HepG2 (cell line): ENCODE results near the gene STAT5A. TPM values are rescaled to one million over a fixed set of nuclear protein-coding genes. Genes with fewer than 3 reads are reported as not detected.

Experiments
- BCL6 ChIP-seq: IDR thresholded peaks from 2 replicates; pipeline ENCODE4 v1.6.1; 2016; ENCODE audit warnings: missing genetic modification reagents, missing compliant biosample characterization
- CENPT ChIP-seq: sonication (generic); formaldehyde crosslinking; IDR thresholded peaks from 2 replicates; pipeline ENCODE4 v1.8.0; 2022; ENCODE audit warnings: low read depth, mild to moderate bottlenecking, moderate library complexity, missing genetic modification reagents
- DMTF1 ChIP-seq: sonication (generic); formaldehyde crosslinking; IDR thresholded peaks from 2 replicates; pipeline ENCODE4 v1.4.0; 2020; ENCODE audit warnings: mild to moderate bottlenecking, missing genetic modification reagents
- ETV6 ChIP-seq: sonication (generic); formaldehyde crosslinking; conservative IDR thresholded peaks from 2 replicates; pipeline ENCODE4 v1.4.0; 2020; ENCODE audit warnings: missing genetic modification reagents
- FOSL1 ChIP-seq: sonication (generic); formaldehyde crosslinking; IDR thresholded peaks from 2 replicates; pipeline ENCODE4 v1.9.0; 2021; ENCODE audit warnings: missing genetic modification reagents, borderline replicate concordance
- MED13 ChIP-seq: sonication (generic); formaldehyde crosslinking; IDR thresholded peaks from 2 replicates; pipeline ENCODE4 v1.5.0; 2020; ENCODE audit warnings: missing genetic modification reagents
- MIER2 ChIP-seq: IDR thresholded peaks from 2 replicates; pipeline ENCODE4 v1.6.1; 2016; ENCODE audit warnings: missing biosample characterization, missing genetic modification reagents
- MXD4 ChIP-seq: IDR thresholded peaks from 2 replicates; pipeline ENCODE4 v1.6.1; 2016; ENCODE audit warnings: mild to moderate bottlenecking, missing biosample characterization, missing genetic modification reagents
- NBN ChIP-seq: fragments of 450-650 bp; conservative IDR thresholded peaks from 2 replicates; pipeline ENCODE4 v1.6.1; 2017
- PAXIP1 ChIP-seq: sonication (generic); formaldehyde crosslinking; conservative IDR thresholded peaks from 2 replicates; pipeline ENCODE4 v1.4.0; 2020; ENCODE audit warnings: mild to moderate bottlenecking, missing genetic modification reagents, moderate library complexity
- PTBP1 ChIP-seq: fragments of 200-400 bp; formaldehyde crosslinking; IDR thresholded peaks from 2 replicates; pipeline ENCODE4 v1.6.1; 2018; ENCODE audit warnings: low read length, low read depth; ENCODE audit not compliant: poor library complexity, severe bottlenecking
- RBM22 ChIP-seq: fragments of 200-400 bp; formaldehyde crosslinking; optimal IDR thresholded peaks from 2 replicates; pipeline ENCODE3; 2017; ENCODE audit warnings: mild to moderate bottlenecking, low read length, moderate library complexity
- SCMH1 ChIP-seq: sonication (generic); formaldehyde crosslinking; IDR thresholded peaks from 2 replicates; pipeline ENCODE4 v1.9.0; 2021; ENCODE audit warnings: missing genetic modification reagents, mild to moderate bottlenecking, borderline replicate concordance
- SPEN ChIP-seq: sonication (generic); formaldehyde crosslinking; IDR thresholded peaks from 2 replicates; pipeline ENCODE4 v1.5.1; 2020; ENCODE audit warnings: low read depth, mild to moderate bottlenecking, missing genetic modification reagents
- TBX2 ChIP-seq: sonication (generic); formaldehyde crosslinking; IDR thresholded peaks from 2 replicates; pipeline ENCODE4 v1.5.0; 2020; ENCODE audit warnings: missing genetic modification reagents, mild to moderate bottlenecking, borderline replicate concordance
- THAP11 ChIP-seq: IDR thresholded peaks from 2 replicates; pipeline ENCODE4 v1.6.1; 2016; ENCODE audit warnings: missing biosample characterization, missing genetic modification reagents
- U2AF2 ChIP-seq: fragments of 200-400 bp; formaldehyde crosslinking; IDR thresholded peaks from 2 replicates; pipeline ENCODE4 v1.6.1; 2017; ENCODE audit warnings: low read depth, mild to moderate bottlenecking, low read length
- ZBTB8A ChIP-seq: sonication (generic); formaldehyde crosslinking; IDR thresholded peaks from 2 replicates; pipeline ENCODE4 v1.4.0; 2020; ENCODE audit warnings: mild to moderate bottlenecking, low read depth, missing genetic modification reagents, borderline replicate concordance
- ZFAT ChIP-seq: sonication (generic); formaldehyde crosslinking; conservative IDR thresholded peaks from 2 replicates; pipeline ENCODE4 v1.8.1; 2023; ENCODE audit warnings: missing genetic modification reagents, inconsistent platforms
- ZNF552 ChIP-seq: sonication (generic); formaldehyde crosslinking; IDR thresholded peaks from 2 replicates; pipeline ENCODE4 v1.9.0; 2022; ENCODE audit warnings: missing genetic modification reagents, mild to moderate bottlenecking, borderline replicate concordance
- ZNF572 ChIP-seq: sonication (generic); formaldehyde crosslinking; IDR thresholded peaks from 2 replicates; pipeline ENCODE4 v1.5.1; 2020; ENCODE audit warnings: mild to moderate bottlenecking, missing genetic modification reagents
- ZNF598 ChIP-seq: sonication (generic); formaldehyde crosslinking; IDR thresholded peaks from 2 replicates; pipeline ENCODE4 v1.5.1; 2020; ENCODE audit warnings: mild to moderate bottlenecking, missing genetic modification reagents, borderline replicate concordance
- ZSCAN31 ChIP-seq: sonication (generic); formaldehyde crosslinking; IDR thresholded peaks from 2 replicates; pipeline ENCODE4 v1.5.0; 2020; ENCODE audit warnings: low read depth, mild to moderate bottlenecking, missing genetic modification reagents
- polyA plus RNA-seq, 8 experiments: library from polyadenylated mRNA; depleted of rRNA in 3 of 8; stranded (reverse) in 7 of 8; unstranded in 1 of 8; fragments of >200 nt; fragmentation: Illumina TruSeq in 4 of 8; extraction: Trizol in 4 of 8; gene quantifications; 2 replicates each; pipeline versions ENCODE4 v1.2.1 to v1.2.3, GENCODE V29; 2011 to 2016; ENCODE audit warnings: low read depth in 4 of 8, missing spikeins in 1 of 8, mixed read lengths in 1 of 8; ENCODE audit not compliant: insufficient read depth in 1 of 8
- total RNA-seq, 5 experiments: library from RNA; depleted of rRNA; stranded (reverse); fragments of >200 nt; fragmentation: Illumina TruSeq; extraction: Trizol; gene quantifications; 2 replicates each; pipeline ENCODE4 v1.2.3, GENCODE V29; 2016; ENCODE audit warnings: low read depth in 1 of 5
- TF ChIP-seq, protein P1 (sequence below): sonication (generic); formaldehyde crosslinking; IDR thresholded peaks from 2 replicates; pipeline ENCODE4 v1.4.0; 2020; ENCODE audit warnings: low read depth, mild to moderate bottlenecking, missing genetic modification reagents

The STAT5A gene
- total and polyA plus RNA-seq, 2 of the 13 experiments (the other 11 are each of a cell fraction or from before 2014, with no cell fraction given), result 1.4 to 4.1 TPM

GRCh38 chr17:42304187-42305030 lies 16.1 kb downstream of the STAT5A start (continued):
- TF ChIP-seq DMTF1 (CRISPR knock-in tag) (no peak), RBM22 (no peak), THAP11 (0 out of 2 replicates have a peak, but pooled peaks have one; percentile 16), PAXIP1 (CRISPR knock-in tag) (peak; percentile 83), ZBTB8A (CRISPR knock-in tag) (no peak), TBX2 (CRISPR knock-in tag) (peak; percentile 52; the same call in 1 of the 2 replicates), U2AF2 (no peak), PTBP1 (no peak), MIER2 (CRISPR knock-in tag) (no peak), MED13 (CRISPR knock-in tag) (no peak), SPEN (CRISPR knock-in tag) (0 out of 2 replicates have a peak, but pooled peaks have one; percentile 51), ZNF552 (CRISPR knock-in tag) (no peak), BCL6 (no peak), CENPT (CRISPR knock-in tag) (no peak), ETV6 (CRISPR knock-in tag) (no peak; the same call in 1 of the 2 replicates), ZFAT (CRISPR knock-in tag) (no peak), SCMH1 (CRISPR knock-in tag) (no peak), ZNF598 (CRISPR knock-in tag) (peak; percentile 61; the same call in 1 of the 2 replicates), FOSL1 (no peak), ZNF572 (CRISPR knock-in tag) (peak; percentile 96), ZSCAN31 (no peak), MXD4 (CRISPR knock-in tag) (0 out of 2 replicates have a peak, but pooled peaks have one; percentile 33), NBN (no peak)
- TF ChIP-seq, protein P1, sequence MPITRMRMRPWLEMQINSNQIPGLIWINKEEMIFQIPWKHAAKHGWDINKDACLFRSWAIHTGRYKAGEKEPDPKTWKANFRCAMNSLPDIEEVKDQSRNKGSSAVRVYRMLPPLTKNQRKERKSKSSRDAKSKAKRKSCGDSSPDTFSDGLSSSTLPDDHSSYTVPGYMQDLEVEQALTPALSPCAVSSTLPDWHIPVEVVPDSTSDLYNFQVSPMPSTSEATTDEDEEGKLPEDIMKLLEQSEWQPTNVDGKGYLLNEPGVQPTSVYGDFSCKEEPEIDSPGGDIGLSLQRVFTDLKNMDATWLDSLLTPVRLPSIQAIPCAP (CRISPR knock-in tag), result no peak
